CD4-positive, alpha-beta T cell treated with Interleukin-1 beta for 1 hour (primary cell): ENCODE measurements around the gene ST8SIA4.
A peak's percentile ranks its signal among the peaks of the same experiment; 100 is the strongest.

Source experiments
- DNase-seq, 2 donors: peaks; one replicate each; pipeline ENCODE4 v3.0.0-alpha.2; 2020 to 2022

ST8SIA4 gene

DNA sequence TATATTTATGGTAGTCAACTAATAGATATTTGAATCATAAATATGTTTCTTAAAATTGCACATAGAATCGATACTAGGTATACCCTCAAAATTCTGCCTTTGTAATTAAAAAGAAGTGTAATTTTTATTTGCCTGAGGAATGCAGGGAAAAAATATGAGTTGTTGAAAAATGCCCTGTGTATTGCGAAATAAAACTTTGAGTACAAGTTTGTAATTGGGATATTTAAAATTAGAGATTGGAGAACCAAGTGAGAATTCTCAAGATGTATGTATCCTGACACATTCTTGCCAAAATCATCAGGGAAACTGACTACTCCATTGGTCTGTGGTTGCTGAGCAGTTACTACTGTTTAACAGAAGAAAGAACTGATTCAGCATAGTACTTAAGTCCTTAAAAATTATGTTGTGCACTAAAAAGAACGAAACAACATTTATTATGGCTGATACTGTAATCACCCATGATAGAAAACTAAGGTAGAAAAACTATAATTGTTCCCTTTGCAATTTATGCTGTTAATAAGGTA is 36.0 kb downstream of the ST8SIA4 start:
- no peak for DNase-seq

DNA sequence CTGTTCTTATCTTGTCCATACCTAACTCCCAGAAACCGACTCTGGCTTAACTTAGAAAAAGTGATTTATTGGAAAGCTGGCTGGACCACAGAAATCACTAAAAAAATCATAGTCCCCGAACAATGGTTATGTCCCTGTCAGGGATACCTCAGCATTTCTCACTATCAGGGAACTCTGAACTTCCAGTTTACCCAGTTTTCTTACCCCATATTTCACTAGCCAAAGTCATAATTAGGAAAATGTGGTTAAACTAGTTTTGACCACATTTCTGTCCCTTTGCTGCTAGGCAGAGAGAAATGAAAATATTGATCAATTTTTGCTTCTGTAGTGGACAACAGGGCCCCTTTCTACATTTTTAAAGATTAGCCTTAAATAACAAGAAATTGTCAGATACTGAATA is 38.2 kb downstream of the ST8SIA4 start:
- DNase-seq = no peak

DNA sequence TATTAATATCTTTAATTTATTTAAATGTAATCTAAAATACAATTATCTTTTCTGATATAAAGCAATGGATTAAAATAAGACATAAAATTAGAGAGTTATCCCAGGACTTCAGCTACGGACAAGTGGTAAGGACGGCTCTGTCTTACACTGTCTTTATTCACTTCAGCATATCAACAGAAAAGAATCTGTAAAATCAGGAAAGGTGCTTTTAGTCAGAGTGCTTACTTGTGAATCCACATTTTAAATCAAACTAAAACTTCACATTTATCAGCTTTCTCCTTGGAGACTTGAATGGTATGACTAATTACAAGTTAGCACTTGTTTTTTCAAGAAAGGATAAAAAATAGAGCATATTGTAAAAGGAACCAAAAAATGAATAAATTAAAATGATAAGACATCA is 39.3 kb downstream of the ST8SIA4 start:
- DNase-seq = no peak

DNA sequence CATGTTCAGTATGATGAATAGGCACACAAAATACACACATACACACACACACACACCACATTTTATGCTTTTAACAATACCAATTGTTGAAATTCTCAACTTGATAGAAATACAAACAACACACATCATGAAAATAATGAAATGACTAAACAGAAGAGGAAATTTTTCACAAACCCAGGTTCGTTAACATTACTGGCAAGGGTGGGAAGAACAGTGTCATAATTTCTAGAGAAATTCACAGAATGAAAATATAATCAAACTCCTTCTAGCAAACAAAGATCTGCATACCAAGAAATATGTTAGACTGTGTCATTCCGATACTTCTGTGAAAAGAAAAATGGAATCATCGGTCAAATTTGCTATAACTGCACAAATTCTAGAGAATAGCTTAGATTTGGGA is 41.9 kb downstream of the ST8SIA4 start:
- no peak for DNase-seq

DNA sequence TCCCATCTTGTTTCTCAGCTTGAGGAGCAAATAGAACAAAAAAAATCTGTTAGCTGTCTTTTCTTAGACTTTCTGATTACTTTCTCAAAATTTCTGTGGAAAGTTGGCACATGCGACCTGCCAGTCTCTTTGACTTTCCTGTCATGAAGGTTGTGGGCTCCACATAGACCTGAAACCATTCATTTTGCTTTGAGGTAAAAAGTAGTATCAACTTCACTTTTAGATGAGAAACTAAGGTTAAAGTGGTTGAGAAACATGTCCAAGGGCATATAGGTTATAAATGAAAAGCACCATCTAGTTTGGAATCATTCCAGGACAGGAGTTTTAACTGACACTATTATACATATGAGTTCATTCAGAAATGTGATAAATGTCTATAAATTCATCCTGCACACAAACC is 42.7 kb downstream of the ST8SIA4 start:
- DNase-seq = no peak

DNA sequence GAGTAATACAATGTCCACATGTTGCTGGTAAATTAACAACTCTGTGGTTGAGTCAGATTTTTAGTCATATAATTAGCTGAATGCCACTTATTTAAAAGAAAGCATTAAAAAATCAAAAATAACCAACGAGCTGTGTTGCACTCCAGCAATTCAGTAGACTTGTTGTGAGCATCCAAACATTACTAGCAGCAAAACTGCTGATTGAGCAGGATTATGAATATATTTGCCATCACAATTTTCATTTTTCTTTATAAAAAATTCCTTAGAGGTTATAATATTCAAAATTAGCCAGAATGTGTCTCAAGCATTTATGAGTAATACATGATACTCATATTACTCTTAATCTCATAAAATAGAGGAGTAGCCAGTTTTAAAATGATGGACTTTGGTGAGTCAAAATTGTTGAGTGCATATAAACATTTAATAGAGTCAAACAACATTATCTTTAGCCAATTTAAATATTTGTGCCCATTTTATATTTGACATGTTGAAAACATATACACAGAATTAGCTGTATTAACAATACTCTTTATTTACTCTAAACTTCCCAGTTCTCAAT is 44.0 kb downstream of the ST8SIA4 start:
- DNase-seq = no peak

DNA sequence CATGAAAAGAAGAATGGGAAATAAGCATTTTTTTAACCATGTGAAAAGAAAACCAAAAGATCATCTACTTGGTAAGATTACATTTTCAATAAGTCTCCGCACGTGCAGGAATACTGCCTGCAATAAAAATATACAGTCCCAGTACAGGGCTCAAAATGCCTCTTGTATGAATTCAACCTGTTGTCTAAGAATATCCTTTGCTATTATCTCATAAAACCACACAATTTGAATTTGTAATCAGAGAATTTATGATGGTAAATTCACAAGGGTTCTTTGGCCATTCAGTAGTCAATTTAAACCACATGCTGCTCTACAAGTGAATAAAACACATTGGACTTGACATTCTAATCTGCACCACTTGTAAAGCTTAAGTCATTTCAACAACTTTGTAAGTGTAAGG is 46.6 kb downstream of the ST8SIA4 start:
- no peak for DNase-seq

DNA sequence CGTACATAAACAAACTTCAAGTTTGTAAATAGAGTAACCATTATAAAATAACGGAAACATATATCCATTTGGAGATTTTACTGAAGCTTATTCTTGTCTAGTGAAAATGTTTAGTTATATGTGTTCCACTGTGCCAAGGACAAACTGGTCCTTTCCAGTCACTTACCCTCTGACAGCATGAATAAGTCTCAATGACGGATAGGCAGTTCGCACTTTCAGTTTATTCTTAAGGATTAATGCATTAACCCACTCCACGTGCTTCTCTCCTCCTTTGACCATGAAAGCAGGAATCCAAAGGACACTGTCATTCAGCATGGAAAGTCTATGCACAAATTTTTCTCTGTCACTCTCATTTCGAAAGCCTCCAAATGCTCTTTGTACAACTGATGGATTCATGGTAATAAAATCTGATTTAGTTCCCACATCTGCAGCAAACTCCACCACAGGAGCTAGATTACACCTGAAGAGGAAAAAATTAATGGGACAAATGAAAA is 47.1 kb downstream of the ST8SIA4 start:
- no peak for DNase-seq

DNA sequence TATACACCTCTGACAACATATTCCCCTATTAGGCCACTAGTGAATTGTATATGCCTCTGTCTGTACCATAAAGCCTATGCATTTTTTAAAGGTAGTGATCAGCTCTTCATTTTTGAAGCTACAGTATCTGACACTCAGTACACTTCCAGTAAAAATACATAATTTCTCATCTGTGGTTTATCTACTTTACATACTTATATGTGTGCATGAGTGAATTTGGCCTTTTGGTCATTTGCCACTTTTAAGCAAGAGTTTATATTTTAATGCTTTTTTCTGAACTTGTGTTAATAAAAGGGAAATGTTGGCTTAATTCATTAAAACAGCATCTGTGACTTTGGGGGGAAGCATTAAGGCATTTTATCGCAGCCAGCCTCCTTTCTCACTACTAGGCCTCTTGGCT is 47.8 kb downstream of the ST8SIA4 start:
- DNase-seq = no peak

DNA sequence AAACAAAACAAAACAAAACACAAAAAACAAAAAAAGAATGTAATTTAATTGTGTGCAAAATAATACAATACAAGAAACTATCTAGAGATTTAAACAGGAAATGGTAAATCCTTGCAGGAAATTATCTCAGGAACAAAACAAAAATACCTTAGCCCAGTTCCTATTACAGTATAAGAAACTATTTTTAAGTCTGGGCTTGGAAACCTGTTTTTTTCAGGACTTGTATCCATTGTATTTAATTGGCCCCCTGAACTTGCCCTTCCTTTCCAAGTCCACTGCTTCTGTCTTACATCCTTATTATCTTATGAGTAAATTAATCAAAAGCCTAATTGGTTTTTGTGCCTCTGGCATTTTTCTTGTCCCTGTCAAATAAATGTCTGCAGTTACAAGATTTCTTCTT is 48.5 kb downstream of the ST8SIA4 start:
- DNase-seq = no peak

DNA sequence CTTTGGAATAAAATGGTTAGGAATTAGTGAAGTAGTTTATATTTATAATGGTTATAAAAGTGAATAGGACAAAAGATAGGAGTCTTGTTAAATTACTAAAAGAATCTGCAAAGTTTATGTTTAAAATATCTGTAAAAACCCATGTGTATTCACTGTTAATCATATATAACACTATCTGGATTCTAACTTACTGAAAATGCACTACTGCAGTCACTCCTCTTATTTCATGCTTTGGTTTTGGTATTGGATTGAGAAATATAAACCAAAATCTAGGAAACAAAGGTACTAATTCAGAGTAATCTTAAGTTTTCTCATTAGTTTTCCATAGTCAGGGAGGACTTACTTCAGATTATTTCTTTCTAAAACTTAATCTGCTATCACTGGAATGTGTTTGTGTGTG is 49.5 kb downstream of the ST8SIA4 start:
- DNase-seq = no peak

DNA sequence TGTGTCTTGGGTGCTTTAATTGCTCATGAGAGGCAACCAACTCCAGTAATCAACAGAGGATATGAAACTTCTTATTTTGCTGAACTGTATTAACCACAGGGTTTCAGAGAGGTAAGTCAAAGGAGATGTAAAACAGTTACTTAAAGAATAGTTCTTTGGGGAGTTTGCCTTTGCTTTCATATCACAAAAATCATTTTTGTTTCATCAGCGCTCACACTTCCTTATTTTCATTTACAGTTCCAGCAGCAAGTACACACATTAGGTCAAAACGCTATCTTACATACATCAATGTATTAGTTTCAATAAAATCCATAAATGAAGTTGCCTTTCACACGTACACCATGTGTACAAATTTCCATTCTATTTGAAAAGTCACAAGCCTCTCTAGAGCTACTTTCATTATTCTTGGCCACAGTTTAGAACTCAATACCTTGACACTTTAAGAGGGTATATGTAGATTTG is 50.1 kb downstream of the ST8SIA4 start:
- DNase-seq = peak in 1 of 2 donors; percentile 14

DNA sequence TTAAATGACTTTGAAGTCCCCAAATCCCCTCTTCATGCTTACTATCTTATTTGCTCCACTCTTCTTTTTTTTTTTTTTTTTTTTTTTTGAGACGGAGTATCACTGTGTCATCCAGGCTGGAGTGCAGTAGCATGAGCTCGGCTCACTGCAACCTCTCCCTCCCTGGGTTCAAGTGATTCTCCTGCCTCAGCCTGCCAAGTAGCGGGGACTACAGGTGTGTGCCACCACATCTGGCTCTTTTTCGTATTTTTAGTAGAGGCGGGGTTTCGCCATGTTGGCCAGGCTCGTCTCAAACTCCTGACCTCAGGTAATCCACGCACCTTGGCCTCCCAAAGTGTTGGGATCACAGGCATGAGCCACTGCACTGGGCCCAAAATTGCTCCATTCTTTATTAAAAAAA is 51.0 kb downstream of the ST8SIA4 start:
- DNase-seq = no peak

DNA sequence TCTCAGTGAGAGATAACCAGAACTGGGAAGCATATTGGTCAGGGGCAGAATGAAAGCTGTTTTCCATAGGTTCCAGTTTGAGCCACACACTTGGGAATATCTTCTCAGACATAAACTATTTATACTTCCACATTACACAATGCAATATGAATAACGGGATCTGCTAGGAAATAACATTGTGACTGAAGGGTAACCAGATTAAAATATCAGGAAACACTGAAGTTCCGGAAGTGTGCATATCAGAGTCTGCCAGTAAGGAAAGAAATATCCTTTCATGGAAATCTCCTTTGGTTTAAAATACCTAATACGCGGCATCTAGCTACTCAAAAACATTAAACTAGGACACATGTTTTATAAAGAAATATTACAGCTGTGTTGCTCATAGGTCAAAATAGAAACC is 56.3 kb downstream of the ST8SIA4 start:
- DNase-seq = no peak

DNA sequence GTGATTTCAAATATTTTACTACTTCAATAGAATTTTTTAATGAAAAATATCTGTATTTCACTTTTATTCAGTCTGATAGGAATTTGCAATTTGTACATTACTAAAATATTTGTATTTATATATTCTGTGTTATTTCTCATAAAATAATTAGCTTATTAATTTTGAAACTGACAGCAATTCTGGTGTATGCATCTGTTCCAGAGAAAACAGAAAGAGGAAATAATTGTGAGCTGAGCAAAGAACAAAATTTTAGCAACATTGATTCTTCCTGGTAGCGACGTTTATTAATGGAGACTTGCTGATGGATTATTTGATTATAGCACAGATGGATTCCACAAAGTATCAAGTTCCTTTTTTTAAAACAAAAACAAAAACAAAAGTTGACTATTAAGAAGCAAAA is 61.0 kb downstream of the ST8SIA4 start:
- no peak for DNase-seq

DNA sequence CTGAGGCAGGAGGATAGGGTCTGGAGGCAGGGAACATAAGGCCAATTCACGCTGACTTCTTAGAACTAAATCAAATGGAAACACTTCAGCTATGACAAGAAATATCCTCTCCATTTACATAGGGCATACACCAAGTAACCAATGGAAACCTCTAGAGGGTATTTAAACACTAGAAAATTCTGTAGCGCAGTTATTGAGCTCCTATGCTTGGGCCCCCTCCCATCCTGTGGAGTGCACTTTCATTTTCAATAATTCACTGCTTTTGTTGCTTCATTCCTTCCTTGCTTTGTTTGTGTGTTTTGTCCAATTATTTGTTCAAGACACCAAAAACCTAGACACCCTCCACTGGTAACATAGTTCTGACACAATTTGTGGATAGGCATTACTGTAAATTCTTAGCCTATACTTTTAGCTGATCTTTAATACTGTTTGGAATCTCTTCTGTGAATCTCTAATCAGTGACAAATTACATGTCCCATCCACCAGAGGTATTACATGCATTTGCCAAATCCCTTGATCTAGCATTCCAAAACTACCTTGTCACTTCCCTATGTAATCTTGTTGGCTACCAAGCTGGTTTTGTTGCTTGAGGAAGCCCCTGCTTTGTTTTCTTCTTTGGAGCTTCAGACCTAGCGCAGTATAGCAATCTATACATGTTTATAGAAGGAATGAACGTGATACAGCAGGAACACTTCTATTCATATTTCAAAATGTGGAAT is 61.6 kb downstream of the ST8SIA4 start:
- DNase-seq = no peak

DNA sequence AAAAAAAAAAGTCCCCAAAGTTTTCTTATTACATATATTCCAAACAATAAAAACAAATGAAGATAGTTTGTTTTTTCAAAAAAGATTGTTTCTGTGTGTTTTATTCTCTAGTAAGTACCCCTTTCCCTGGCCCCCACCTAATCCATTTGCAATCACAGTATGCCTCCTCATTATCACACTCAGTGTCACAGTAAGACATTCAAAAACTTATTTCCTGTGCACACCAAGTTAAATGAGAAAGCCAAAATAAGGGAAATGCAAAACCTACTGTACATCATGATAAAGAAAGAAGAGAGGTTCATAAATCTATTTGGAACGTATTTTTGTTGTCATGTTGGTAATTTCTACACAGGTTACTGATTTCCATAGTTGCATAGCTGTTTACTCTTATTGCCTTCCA is 62.3 kb downstream of the ST8SIA4 start:
- DNase-seq = no peak

DNA sequence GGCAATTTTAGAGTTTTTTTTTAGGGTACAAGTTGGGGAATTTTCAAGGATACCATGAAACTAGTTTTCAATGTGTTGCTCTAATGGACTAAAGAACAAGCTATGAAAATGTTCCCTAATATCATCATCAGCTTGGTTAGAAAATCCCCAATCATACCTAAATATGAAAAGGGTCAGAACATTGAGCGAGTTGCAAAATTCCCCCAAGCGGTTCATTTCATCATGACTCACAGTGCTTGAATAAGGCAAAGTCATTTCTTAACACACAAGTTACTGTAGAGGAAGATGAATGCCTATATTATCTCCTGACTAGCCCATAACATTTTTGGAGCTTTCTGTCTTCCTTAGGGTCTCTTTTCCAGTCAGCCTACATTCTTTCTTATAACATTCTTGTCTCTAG is 62.7 kb downstream of the ST8SIA4 start:
- DNase-seq = peak; percentile 39 to 50

DNA sequence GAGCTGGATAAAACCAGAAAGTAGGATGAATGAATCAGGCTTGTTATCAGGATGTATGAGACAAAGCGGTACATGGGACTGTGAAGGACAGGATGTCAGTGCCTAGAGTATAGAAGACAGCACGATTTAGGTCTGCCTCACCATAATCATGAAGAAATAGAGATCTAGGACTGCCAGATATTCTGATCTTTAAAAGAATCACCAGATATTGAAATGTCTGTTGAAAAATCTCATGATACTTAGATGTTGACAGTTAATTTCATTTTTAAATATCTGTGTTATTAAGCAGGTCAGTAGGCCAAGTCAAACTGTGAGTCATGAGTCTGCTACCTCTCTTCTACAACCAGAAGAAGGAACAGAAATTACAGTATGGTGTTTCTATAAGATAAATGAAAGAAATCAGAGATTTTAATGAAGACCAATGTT is 65.0 kb downstream of the ST8SIA4 start:
- DNase-seq = no peak

DNA sequence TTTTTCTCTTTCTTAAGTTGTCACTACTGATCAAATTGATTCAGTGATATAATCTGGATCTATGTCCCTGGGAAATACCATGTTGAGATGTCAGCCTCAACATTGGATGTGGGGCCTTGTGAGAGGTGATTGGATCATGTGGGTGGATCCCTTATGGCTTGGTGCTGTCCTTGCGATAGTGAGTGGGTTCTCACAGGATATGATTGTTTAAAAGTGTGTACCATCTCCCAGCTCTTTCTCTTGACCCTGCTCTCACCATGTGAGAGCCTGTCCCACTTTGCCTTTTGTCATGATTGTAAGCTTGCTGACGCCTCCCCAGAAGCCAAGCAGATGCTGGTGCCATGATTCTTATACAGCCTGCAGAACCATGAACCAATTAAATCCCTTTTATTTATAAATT is 68.6 kb downstream of the ST8SIA4 start:
- DNase-seq = no peak

DNA sequence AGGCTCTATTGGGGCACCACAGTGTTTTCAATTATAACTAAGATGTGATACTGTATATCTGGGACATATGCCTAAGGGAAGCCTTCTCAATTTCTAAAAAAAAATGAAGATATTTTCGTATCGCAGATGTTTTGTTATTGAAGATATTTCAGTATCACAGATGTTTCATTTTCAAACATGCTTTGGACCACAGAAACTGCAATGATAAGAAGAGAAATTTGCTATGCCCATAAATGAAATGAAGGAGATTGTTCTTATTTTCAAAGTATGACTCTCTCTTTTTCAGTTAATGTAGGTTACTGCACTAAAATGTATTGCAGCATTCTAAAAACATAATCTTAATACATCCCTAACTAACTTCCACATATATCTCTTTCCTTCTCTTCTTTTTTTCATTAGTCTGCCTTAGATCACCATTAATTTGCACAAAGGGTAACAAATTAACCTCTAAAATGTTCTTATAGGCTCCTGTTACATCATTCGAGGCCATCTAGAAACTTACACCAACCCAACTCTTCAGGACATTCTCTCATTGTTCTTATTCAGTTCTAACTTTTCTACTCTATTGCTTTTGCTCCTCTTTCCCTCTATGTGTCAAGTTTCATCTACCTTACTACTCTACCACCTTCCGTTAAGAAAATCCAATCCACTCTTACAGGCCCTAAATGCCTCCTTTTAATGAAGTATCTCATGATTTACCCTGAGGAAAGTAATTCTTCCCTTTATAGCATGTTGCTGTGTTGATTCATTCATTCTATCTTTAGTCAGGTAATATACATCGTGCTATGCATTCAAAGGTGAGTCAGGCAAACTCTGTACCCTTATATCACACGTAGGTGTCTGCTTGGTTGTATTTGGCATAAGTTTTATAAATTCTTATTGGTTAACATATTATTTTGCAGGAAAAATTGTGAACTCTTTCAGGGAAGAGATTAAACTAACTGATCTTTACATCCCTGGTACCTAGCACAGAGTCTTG is 70.5 kb downstream of the ST8SIA4 start:
- DNase-seq = no peak

DNA sequence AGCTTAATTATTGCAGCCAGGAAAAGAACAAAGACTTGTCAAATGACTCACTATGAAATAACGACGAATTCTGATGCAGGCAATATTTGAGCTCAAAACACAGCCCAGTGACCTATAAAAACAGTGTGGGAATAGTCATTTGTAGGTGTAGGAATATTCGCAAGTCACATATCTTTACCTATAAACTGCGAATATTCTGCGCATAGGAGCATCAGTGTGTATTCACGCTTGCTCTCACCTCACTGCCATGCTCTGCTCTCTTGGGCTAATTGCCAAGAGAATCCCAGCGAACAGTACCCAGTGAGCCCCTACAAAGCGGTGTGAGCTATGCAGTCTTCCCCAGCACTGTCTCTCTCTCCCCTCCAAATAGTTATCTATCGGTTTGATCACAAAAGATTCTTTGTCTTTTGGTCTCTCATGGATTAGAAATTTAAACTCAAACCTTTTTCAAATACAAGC is 74.2 kb downstream of the ST8SIA4 start:
- DNase-seq = no peak
